HUES48 (cell line): ENCODE measurements around the gene CENPM.

Experiments
- H3K27ac ChIP-seq: one replicate; pipeline ENCODE4 v1.7.0; 2013; ENCODE audit warnings: low read depth, low read length, inconsistent platforms
- H3K27me3 ChIP-seq: 2 replicates; pipeline ENCODE4 v1.6.1; 2013; ENCODE audit warnings: mild to moderate bottlenecking, low read length; ENCODE audit not compliant: control insufficient read depth, insufficient read depth
- H3K36me3 ChIP-seq: 2 replicates; pipeline ENCODE4 v1.6.1; 2013; ENCODE audit warnings: low read length; ENCODE audit not compliant: control insufficient read depth, insufficient read depth
- H3K4me1 ChIP-seq: 2 replicates; pipeline ENCODE4 v1.6.1; 2013; ENCODE audit warnings: mild to moderate bottlenecking, low read length; ENCODE audit not compliant: control insufficient read depth, insufficient read depth
- H3K4me3 ChIP-seq: 2 replicates; pipeline ENCODE4 v1.5.1; 2013; ENCODE audit warnings: mild to moderate bottlenecking, low read depth, low read length
- H3K9ac ChIP-seq: 2 replicates; pipeline ENCODE4 v1.6.1; 2013; ENCODE audit warnings: mild to moderate bottlenecking, low read depth, low read length, moderate library complexity
- H3K9me3 ChIP-seq: 2 replicates; pipeline ENCODE4 v1.6.1; 2013; ENCODE audit warnings: low read length; ENCODE audit not compliant: control insufficient read depth, insufficient read depth

Gene CENPM

DNA sequence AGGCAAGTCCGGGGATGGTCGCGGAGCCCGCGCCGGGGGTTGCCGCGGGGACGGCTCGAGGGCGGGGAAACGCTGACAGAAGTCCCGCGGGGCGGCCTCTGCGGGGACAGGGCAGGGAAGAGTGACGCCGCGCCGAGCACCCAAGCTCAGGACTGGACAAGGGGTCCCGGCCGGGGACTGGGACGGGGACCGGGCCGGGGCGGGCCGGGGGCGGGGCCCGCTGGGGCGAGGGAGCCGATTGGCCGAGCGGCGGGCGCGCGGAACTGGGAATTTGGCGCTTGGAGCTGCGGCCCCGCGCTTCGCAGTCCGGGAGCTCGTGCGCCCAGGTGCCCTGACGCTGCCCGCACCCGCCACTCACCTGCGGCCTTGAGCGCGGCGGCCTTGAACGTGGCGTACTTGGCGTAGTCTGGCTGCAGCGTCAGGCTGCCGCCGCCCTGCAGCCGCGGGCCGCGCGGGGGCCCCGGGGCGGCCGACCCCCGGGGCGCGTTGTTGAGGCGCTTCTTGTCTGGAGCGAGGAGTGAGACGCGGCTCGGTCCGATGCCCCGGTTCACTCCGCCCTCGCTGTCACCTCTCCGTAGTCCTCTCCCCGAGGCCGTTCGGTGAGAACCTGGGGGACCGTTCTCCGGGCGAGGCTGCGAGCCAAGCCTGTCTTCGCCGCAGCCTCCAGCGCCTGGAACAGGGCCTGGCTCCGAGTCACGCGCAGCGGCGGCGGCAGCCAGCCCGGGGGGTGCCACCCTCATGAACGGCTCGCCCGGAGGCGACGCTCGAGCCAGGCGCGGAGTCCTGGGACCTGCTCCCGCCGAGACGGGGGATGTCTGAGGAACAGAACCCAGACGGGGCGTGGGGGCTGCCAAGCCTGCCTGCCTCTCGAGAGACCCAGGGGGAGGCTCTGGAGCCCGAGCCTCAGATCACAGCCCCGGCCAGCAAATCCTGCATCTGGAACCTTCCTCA, 36.6 kb downstream of the CENPM start:
- no peaks in the 10 kb centered on the region for H3K4me1 ChIP-seq
- H3K36me3 ChIP-seq = peaks cover 21% of the 10 kb centered on the region
- H3K27me3 ChIP-seq = peaks cover 73% of the 10 kb centered on the region
- peak overlapping the region; percentile 39; the same call in 1 of the 2 replicates for H3K4me3 ChIP-seq
- H3K9me3 ChIP-seq = no peaks in the 10 kb centered on the region
- H3K27ac ChIP-seq = no peak overlapping the region
- no peak overlapping the region for H3K9ac ChIP-seq

DNA sequence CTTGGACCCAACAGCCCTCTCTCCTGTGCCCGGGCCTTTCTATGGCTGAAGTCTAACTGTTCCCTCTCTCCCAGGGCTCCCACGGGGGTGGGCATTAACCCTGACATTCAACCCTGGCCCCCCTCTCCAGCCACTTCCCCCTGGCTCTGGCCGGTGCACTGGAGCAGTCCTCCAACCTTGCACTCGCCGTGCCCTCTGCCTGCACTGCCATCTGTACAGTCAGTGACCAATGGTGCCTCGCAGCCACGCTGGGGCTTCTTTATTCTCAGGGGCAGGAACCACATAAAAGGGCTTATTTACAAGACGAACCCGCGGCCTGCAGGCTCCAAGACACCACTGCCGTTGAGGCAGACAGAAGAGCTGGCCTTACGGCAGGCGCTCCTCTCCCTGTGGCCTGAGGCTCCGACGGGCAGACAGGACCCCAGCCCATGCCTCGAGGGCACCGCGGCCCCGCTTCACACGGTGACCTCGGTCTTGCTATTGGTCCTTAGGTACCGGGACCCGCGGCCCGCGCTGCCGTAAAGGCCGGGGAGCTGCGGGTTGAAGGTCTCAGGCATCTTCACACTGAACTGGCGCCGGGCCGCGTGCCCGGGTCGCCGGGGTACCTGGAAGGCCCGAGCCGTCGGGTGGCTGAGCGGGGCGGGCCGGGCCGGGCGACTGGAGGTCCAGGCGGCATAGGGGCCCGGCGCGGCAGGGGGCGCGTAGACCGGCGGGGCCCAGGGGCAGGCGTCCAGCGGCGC, 37.5 kb downstream of the CENPM start:
- Histone ChIP-seq H3K9me3 (no peaks in the 10 kb centered on the region), H3K4me3 (peak overlapping the region; percentile 39; the same call in 1 of the 2 replicates), H3K4me1 (no peaks in the 10 kb centered on the region), H3K27ac (no peak overlapping the region), H3K27me3 (peaks cover 65% of the 10 kb centered on the region), H3K9ac (no peak overlapping the region), H3K36me3 (peaks cover 30% of the 10 kb centered on the region)

DNA sequence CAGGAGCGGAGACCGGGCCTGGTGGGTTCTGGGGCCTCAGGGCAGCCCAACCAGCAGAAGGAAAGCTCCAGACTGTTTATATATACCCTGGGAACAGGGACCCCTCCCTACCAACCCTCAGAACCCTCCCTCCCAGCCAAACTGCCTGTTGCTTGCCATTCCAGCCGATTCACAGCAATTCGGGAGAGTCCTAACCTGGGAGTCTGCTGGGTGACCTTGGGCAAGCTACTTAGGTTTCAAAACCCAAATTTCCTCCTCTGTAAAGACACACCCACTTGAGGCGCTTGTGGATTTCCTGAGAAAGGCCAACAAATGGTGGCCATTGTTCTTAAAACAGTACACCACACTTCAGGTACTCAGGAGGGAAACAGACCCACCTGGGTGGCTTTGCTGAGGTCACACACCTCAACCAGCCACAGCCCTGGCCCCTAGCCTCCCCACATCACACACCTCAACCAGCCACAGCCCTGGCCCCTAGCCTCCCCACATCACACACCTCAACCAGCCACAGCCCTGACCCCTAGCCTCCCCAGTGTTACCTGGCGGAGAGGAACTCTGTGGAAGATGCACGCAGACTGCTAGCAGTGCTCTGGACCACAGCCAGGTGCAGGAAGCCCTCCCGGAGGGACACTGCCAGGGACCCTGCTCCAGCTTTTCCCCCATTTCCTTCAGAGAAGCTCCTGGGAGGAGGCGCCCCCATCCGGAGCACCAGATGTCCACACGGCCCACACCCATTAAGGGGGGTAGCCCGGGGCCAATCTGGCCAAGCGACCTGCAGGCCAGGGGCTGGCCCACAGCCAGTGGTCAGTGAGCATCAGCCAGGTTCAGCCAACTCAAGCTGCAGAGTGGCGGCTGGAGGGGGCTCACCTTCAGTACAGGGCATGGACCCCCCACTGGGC, 38.3 kb downstream of the CENPM start:
- no peaks in the 10 kb centered on the region for H3K4me1 ChIP-seq
- no peak overlapping the region for H3K27ac ChIP-seq
- H3K27me3 ChIP-seq = peaks cover 56% of the 10 kb centered on the region
- H3K9ac ChIP-seq = no peak overlapping the region
- no peak overlapping the region for H3K4me3 ChIP-seq
- H3K9me3 ChIP-seq = no peaks in the 10 kb centered on the region
- peaks cover 38% of the 10 kb centered on the region for H3K36me3 ChIP-seq

DNA sequence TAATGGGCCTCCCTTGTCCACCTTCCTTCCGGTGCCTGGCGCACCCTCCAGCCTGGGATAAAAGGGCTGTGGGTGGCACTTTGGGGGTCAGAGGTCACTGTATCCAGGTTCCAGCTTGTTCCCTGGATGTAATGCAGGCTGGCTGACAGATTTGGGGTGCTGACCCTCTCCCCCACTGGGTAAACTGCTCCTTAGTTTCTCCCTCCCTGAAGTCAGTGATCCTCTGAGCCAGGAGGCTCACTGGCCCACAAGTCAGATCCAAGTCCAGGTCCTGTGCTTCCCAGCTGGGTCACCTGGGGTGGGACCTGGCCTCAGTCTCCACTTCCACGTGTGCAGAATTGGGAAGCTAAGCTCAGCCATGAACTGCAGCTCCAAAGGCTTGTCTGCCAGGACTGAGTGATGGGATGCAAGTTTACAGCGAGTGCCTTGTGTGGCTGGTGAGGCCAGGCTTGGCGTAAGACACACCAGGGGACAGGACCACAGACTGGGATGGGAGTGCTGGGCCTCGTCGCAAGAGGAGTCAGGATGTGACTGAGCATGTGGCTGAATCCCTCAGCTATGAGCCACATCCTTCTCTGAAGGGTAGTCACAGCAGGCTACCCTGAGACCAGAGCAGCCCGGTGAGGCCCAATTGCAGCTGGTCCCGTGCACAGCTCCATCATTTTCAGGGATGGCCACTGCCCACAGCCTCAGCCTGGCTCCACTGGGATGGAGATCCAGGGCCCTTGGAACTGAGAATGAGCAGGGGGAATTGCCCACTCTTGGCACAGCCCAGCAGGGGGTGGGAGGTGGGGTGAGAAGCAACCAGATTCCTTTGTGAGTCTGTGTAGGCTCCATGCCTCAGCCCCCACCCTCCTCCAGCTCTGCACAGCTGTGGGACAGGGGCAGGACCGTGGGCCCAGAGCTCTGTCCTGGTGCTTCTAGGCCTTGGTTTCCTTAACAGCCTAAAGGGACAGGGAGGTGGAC, 39.2 kb downstream of the CENPM start:
- H3K27ac ChIP-seq = peak overlapping the region; percentile 5
- H3K4me1 ChIP-seq = no peaks in the 10 kb centered on the region
- peaks cover 47% of the 10 kb centered on the region for H3K36me3 ChIP-seq
- H3K9ac ChIP-seq = no peak overlapping the region
- H3K27me3 ChIP-seq = peaks cover 47% of the 10 kb centered on the region
- no peak overlapping the region for H3K4me3 ChIP-seq
- no peaks in the 10 kb centered on the region for H3K9me3 ChIP-seq

DNA sequence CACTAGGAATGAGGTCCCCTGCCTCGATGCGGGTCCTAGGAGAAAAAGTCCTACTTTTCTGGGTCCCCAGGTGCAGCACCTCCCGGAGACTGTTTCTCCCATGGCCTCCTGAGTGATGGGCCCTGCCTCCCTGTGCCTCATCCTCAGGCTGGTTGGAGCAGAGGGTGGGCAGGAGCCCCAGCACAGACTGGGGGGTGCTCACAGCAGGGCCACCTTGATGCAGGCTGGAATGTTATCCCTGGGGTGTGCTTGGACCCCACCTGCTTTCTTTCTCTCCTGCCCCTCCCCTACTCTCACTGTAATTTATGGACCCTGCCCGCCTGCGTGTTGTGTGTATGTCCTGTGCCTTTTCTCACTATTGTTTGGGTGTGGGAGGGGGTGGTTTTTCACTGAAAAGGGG, 40.1 kb downstream of the CENPM start:
- H3K27me3 ChIP-seq = peaks cover 38% of the 10 kb centered on the region
- no peaks in the 10 kb centered on the region for H3K9me3 ChIP-seq
- no peak overlapping the region for H3K4me3 ChIP-seq
- no peak overlapping the region for H3K9ac ChIP-seq
- H3K4me1 ChIP-seq = no peaks in the 10 kb centered on the region
- H3K27ac ChIP-seq = no peak overlapping the region
- peaks cover 56% of the 10 kb centered on the region for H3K36me3 ChIP-seq

DNA sequence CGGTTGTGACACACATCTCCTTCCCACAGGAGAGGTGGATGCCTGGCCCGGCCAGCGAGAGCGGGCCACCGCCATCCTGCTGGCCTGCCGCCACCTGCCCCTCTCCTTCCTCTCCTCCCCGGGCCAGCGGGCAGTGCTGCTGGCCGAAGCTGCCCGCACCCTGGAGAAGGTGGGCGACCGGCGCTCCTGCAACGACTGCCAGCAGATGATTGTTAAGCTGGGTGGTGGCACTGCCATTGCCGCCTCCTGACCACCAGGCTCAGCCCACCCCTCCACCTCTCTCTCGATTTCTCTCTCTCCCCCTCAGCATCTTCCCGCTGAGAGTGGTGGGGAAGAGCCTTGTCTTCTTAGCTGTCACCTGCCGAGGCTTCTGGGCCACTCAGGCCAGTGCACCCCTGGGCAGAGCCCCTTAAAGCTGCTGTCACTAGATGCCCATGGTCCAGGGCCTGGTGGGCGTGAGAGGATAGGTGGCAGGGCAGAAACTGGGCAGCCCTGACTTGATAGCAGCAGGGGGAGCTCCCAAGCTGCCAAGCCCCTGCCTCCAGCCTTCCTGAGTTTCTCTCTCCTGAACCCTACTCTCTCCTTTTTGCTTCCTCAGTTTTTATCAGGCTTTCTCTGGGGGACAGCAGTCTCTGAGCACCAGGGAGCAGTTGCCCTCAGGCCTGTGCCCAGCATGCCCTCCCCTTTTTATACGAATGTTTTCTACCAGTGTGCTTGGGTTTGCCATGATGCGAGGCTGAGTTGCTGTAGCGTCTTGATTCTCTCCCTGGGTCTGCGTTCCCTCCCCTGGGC, 41.3 kb downstream of the CENPM start:
- Histone ChIP-seq H3K9ac (no peak overlapping the region), H3K4me1 (no peaks in the 10 kb centered on the region), H3K27me3 (peaks cover 26% of the 10 kb centered on the region), H3K9me3 (no peaks in the 10 kb centered on the region), H3K4me3 (no peak overlapping the region), H3K36me3 (peaks cover 65% of the 10 kb centered on the region), H3K27ac (no peak overlapping the region)

DNA sequence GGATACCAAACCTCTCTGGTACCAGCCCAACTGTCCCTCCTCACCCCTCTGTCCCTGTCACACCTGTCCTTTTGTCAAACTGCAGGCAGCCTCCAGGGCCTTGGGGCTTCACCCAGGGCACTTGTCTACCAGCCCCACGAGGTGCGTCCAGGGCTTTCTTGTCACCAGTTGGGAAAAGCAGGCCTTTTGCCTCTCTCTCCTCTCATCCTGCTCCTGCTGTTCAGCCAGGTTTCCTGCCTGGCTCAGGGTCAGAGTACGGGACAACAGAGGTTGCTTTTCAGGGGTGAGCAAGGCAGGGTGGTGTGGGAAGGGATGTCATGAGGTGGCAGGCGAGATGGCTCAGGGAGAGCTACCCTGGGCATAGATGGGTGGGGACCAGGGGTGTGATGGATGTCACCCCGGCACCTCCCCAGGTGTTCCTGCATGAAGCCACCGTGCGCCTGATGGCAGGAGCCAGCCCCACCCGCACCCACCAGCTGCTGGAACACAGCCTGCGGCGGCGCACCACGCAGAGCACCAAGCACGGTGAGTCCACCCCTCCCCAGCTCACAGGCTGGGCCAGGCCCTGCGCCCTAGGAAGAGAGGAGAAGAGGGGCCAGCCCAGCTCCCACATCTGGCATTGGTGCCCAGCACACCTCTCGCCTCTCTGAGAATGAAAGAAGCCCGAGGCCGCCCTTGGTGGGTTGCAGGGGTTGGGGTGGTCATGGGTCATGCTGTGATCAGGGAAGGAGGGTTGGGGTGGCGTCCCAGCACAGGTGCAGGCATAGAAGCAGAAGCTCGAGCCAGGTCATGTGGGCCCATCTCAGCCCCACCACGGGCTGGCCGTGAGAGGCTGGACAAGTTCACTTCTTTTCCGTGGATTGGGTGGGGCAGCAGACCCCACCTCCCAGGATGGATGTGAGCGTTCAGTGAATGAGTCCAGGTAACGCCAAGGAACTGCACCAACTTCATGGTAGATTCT, 42.2 kb downstream of the CENPM start:
- H3K36me3 ChIP-seq = peaks cover 74% of the 10 kb centered on the region
- no peaks in the 10 kb centered on the region for H3K9me3 ChIP-seq
- H3K4me1 ChIP-seq = no peaks in the 10 kb centered on the region
- peaks cover 17% of the 10 kb centered on the region for H3K27me3 ChIP-seq
- no peak overlapping the region for H3K27ac ChIP-seq
- no peak overlapping the region for H3K9ac ChIP-seq
- H3K4me3 ChIP-seq = no peak overlapping the region

DNA sequence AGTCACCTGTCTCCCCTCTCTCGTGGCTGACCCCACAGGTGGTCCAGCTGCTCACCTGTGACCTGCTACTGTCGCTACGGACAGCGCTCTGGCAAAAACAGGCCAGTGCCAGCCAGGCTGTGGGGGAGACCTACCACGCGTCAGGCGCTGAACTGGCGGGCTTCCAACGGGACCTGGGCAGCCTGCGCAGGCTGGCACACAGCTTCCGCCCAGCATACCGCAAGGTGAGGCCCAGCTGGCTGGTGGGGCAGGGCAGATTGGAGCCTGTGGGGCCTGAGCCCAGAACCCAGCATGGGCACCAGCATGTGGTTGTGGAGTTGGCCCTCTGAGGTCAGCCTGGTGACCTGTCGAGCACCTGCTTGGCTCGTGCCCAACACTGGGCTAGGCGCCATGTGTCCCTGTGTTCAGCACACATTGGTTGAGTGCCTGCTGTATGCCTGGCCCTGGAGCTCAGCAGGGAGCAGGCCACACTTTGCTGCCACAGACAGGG, 44.0 kb downstream of the CENPM start:
- no peak overlapping the region for H3K4me3 ChIP-seq
- H3K27ac ChIP-seq = no peak overlapping the region
- H3K9ac ChIP-seq = no peak overlapping the region
- no peaks in the 10 kb centered on the region for H3K4me1 ChIP-seq
- H3K36me3 ChIP-seq = peaks cover 89% of the 10 kb centered on the region
- H3K27me3 ChIP-seq = peaks cover under 1% of the 10 kb centered on the region; the same call in 1 of the 2 replicates
- no peaks in the 10 kb centered on the region for H3K9me3 ChIP-seq
